Adrenal gland (tissue), 12 donors: ENCODE results near the gene TMEM72. TPM values are rescaled to one million over a fixed set of nuclear protein-coding genes. Genes with fewer than 3 reads are reported as not detected.

Experiments
- DNase-seq, 7 donors: peaks; one replicate each; pipeline ENCODE4 v3.0.0-alpha.2; 2019 to 2020
- H3K27ac ChIP-seq, 5 donors: fragments of 200-600 bp; sonication (generic) in 4 of 5; 1 replicate in 3 of 5; 2 replicates in 2 of 5; pipeline versions ENCODE4 v1.5.1 to v1.8.0; 2016 to 2020; ENCODE audit warnings: mild to moderate bottlenecking in 1 of 5
- H3K27me3 ChIP-seq: fragments of 200-600 bp; 2 replicates; pipeline ENCODE4 v1.8.0; 2021
- H3K36me3 ChIP-seq, 2 donors: fragments of 200-600 bp; replicated peaks in 1 of 2; 1 replicate in 1 of 2; 2 replicates in 1 of 2; pipeline versions ENCODE4 v1.5.1 to v1.8.0; 2018 to 2022
- H3K4me1 ChIP-seq, 2 donors: fragments of 200-600 bp; replicated peaks in 1 of 2; 1 replicate in 1 of 2; 2 replicates in 1 of 2; pipeline versions ENCODE4 v1.5.1 to v1.8.0; 2018 to 2021
- H3K4me3 ChIP-seq, 4 donors: fragments of 200-600 bp; sonication (generic) in 3 of 4; one replicate each; pipeline ENCODE4 v1.5.1; 2016 to 2018
- H3K9me3 ChIP-seq, 3 donors: fragments of 200-600 bp; sonication (generic) in 1 of 3; replicated peaks in 1 of 3; 1 replicate in 2 of 3; 2 replicates in 1 of 3; pipeline versions ENCODE4 v1.5.1 to v1.8.0; 2016 to 2021
- POLR2A ChIP-seq, 2 donors: fragments of 450-650 bp; IDR thresholded peaks; one replicate each; pipeline ENCODE4 v1.6.1; 2017; ENCODE audit warnings: antibody characterized with exemption in 2 of 2, mild to moderate bottlenecking in 2 of 2, moderate library complexity in 1 of 2
- whole genome bisulfite sequencing, 4 donors: extraction: QIAGEN DNeasy Blood & Tissue Kit in 2 of 4; methylation state at CpG; one replicate each; pipeline versions ENCODE4 v1.1.5 to v1.1.7; 2013 to 2017; 5-methylcytosine and 5-hydroxymethylcytosine counted together
- intact Hi-C, 2 donors: fragments of 100-400 bp; cut with DNase I; formaldehyde crosslinking; loops; one replicate each; pipeline versions ENCODE4 v1.14.1 to v1.15.0; 2022 to 2023
- polyA plus RNA-seq, 3 donors: library from polyadenylated mRNA; stranded (reverse); fragments of 200-250 nt in 2 of 3; fragments of 350-450 nt in 1 of 3; fragmentation: Illumina TruSeq in 1 of 3; extraction: RNeasy Lipid Tissue Mini Kit (QIAGEN cat#74804) in 1 of 3; gene quantifications; one replicate each; pipeline ENCODE4 v1.2.3, GENCODE V29; 2013 to 2014
- total RNA-seq, 9 donors: library from RNA; depleted of rRNA in 4 of 9; stranded (reverse); fragments of >200 nt in 4 of 9; fragments of 120-200 nt in 1 of 9; fragmentation: NEBNext Ultra II Directional in 1 of 9; extraction: Animal tissue kit (Norgen Biotek cat#: 25700) in 1 of 9; gene quantifications; one replicate each; pipeline versions ENCODE4 v1.1.0 to v1.2.4, GENCODE V29; 2013 to 2023
- TF ChIP-seq, protein P1 (sequence below), 6 experiments: fragments of 450-650 bp in 4 of 6; fragments of 200-600 bp in 2 of 6; sonication (generic) in 1 of 6; IDR thresholded peaks; 1 replicate in 5 of 6; 2 replicates in 1 of 6; pipeline versions ENCODE4 v1.5.1 to v1.8.0; 2016 to 2021; ENCODE audit warnings: antibody characterized with exemption in 6 of 6, mild to moderate bottlenecking in 2 of 6, moderate library complexity in 1 of 6
- donor health status: healthy with polysubstance abuse.
- donor health status: Bipolar disorder and iron deficiency.
- donor health status: DM: yes; HTN: yes; CAD: no.
- donor health status: DM: no; HTN: no; CAD: no.
- donor health status: DM: no; HTN: no; CAD: no.
- donor health status: DM: yes; HTN: yes; CAD: no.

Gene TMEM72
- total and polyA plus RNA-seq, 12 donors, result 0.17 TPM; not detected in 11

DNA sequence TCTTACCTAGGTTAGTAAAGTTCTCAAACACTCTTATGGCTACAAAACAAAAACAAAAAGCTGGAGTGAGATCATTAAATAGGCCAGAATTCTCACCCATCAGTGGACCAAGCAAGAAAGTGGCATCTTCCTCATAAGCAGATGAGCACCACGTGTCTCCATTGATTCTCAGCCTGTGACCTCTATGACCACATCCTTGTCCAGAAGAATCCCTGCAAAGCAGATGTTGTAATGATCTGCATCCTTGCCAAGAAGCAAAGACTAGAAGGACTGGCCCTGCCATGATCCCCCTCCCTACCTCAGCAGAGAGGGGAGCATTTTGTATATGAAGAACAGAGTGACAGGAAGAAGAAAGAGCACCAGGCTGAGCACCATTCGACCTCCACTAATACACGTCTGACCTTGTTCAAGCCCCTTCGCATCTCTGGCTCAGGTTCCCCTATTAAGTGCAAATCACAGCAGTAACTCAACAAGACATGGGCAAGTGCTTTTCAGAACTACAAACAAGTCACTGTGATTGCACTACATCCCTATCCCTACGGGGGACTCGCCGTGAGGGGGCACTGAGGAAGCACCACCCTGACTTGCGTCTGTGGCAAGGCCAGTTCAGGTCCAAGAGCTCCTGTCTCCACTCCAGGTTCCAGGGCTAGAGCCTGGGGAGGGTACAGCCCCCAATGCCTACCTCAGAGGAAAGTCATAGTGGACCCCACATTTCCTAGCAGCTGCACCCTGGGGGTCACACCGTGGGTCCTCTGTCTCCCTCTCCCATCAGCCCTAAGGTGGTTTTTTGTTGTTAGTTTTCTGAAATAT is 26.3 kb downstream of the TMEM72 start:
- peak overlapping the region in 1 of 5 donors; percentile 45 for H3K27ac ChIP-seq
- DNase-seq, result peak in 3 of 7 donors; percentile 22 to 52 (median 30)
- intact Hi-C loops, result no loop called here
- H3K4me1 ChIP-seq, result peaks cover 0 to 24% of the 10 kb centered on the region in 2 donors
- WGBS, 4 donors, result 81 to 83% (median 82%) methylated on average over 9 of the region's 9 CpGs
- TF ChIP-seq POLR2A (IDR thresholded peaks at IDR 0.05), result no peak
- TF ChIP-seq, protein P1, sequence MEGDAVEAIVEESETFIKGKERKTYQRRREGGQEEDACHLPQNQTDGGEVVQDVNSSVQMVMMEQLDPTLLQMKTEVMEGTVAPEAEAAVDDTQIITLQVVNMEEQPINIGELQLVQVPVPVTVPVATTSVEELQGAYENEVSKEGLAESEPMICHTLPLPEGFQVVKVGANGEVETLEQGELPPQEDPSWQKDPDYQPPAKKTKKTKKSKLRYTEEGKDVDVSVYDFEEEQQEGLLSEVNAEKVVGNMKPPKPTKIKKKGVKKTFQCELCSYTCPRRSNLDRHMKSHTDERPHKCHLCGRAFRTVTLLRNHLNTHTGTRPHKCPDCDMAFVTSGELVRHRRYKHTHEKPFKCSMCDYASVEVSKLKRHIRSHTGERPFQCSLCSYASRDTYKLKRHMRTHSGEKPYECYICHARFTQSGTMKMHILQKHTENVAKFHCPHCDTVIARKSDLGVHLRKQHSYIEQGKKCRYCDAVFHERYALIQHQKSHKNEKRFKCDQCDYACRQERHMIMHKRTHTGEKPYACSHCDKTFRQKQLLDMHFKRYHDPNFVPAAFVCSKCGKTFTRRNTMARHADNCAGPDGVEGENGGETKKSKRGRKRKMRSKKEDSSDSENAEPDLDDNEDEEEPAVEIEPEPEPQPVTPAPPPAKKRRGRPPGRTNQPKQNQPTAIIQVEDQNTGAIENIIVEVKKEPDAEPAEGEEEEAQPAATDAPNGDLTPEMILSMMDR (IDR thresholded peaks at IDR 0.05), result no peak
- H3K4me3 ChIP-seq, result no peak overlapping the region
- H3K9me3 ChIP-seq, result no peaks in the 10 kb centered on the region
- H3K27me3 ChIP-seq, result no peaks in the 10 kb centered on the region
- H3K36me3 ChIP-seq, result no peaks in the 10 kb centered on the region

DNA sequence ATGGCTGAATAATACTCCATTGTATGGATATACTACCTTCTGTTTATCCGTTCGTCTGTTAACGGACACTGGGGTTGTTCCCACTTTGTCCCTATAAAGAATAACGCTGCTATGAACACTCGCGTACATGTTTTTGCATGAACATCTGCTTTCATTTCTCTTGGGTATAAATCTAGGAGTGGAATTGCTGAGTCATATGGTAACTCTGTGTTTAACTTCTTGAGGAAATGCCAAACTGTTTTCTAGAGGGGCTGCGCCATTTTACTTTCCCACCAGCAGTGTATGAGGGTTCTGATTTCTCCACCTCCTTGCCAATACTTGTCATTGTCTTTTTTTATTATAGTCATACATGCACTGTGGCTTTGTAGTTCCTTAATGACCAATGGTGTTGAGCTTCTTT is 27.8 kb downstream of the TMEM72 start:
- TF ChIP-seq, protein P1 (IDR thresholded peaks at IDR 0.05), result no peak
- no peak for TF ChIP-seq POLR2A (IDR thresholded peaks at IDR 0.05)
- H3K9me3 ChIP-seq, result no peaks in the 10 kb centered on the region
- intact Hi-C loops, result no loop called here
- no peak for DNase-seq
- no peaks in the 10 kb centered on the region for H3K36me3 ChIP-seq
- no peaks in the 10 kb centered on the region for H3K27me3 ChIP-seq
- H3K4me1 ChIP-seq, result peaks cover 0 to 24% of the 10 kb centered on the region in 2 donors
- no peak overlapping the region for H3K4me3 ChIP-seq
- 74 to 83% (median 76%) methylated on average over 7 of the region's 7 CpGs for WGBS, 4 donors
- peak overlapping the region in 1 of 5 donors; percentile 55 for H3K27ac ChIP-seq

DNA sequence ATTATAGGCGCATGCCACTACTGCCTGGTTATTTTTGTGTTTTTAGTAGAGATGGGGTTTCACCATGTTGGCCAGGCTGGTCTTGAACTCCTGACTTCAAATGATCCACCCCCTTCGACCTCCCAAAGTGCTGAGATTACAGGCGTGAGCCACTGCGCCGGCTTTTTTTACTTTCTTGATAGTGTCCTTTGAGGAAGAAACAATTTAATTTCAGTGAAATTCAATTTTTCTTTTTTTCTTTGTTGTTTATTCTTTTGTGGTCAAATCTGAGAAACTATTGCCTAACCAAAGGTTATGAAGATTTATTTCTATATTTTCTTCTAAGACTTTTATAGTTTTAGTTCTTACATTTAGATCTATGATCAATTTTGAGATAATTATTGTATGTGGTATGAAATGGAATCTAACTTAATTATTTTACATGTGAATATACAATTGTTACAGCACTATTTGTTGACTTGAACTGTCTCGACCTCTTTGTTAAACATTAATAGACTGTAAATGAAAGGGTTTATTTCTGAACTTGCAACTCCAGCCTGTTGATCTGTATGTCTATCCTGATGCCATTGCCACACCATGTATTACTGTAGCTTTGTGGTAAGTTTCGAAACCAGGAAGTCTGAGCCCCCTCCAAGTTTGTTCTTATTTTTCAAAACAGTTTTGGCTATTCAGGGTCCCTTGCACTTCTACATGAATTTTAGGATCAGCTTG is 28.7 kb downstream of the TMEM72 start:
- TF ChIP-seq POLR2A (IDR thresholded peaks at IDR 0.05), result no peak
- TF ChIP-seq, protein P1 (IDR thresholded peaks at IDR 0.05), result no peak
- WGBS, 4 donors, result 74 to 82% (median 81%) methylated on average over 7 of the region's 7 CpGs

DNA sequence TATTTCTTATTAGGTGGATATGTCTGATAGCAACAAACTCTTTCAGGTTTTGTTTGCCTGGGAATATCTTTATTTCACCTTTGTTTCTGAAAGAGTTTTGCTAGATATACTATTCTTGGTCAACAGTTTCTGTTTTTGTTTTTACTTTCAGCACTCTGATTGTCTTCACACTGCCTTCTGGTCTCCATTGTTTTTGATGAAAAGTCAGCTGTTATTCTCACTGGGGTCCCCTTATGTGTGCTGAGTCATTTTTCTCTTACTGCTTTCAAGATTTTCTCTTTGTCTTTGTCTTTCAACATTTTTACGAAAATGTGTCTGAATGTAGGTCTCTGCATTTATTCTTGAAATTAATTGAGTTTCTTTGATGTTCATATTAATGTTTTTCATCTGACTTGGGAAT is 33.2 kb downstream of the TMEM72 start:
- intact Hi-C loops, result no loop called here

More for the DNA sequence above, 28.7 kb downstream of the TMEM72 start:
- intact Hi-C loops, result no loop called here
- Histone ChIP-seq H3K27me3 (no peaks in the 10 kb centered on the region), H3K4me1 (peaks cover 0 to 17% of the 10 kb centered on the region in 2 donors), H3K36me3 (no peaks in the 10 kb centered on the region), H3K27ac (peak overlapping the region in 1 of 5 donors; percentile 55), H3K9me3 (no peaks in the 10 kb centered on the region), H3K4me3 (no peak overlapping the region)
- peak in 3 of 7 donors; percentile 13 to 46 (median 14) for DNase-seq

More for the DNA sequence above, 33.2 kb downstream of the TMEM72 start:
- TF ChIP-seq POLR2A (IDR thresholded peaks at IDR 0.05), result no peak
- TF ChIP-seq, protein P1 (IDR thresholded peaks at IDR 0.05), result no peak
- 0 to 82% (median 57%) methylated on average over 1 of the region's 1 CpG for WGBS, 4 donors
- Histone ChIP-seq H3K27me3 (no peaks in the 10 kb centered on the region), H3K4me1 (no peaks in the 10 kb centered on the region), H3K9me3 (no peaks in the 10 kb centered on the region), H3K36me3 (no peaks in the 10 kb centered on the region), H3K4me3 (no peak overlapping the region), H3K27ac (no peak overlapping the region)
- no peak for DNase-seq
